GM18502 (cell line): ENCODE measurements around the gene BTBD9.
A peak's percentile ranks its signal among the peaks of the same experiment; 100 is the strongest.
"Not testable (repeated sequence)": the region's sequence is repeated elsewhere in the genome, so short reads cannot be mapped to it uniquely, and the experiment has no call there.

ENCODE experiments used
- ATAC-seq: cut with Tn5 transposase; IDR thresholded peaks from one replicate; pipeline ENCODE4 v1.9.1; 2021; ENCODE audit warnings: mild to moderate bottlenecking; ENCODE audit not compliant: unreplicated experiment, poor library complexity

BTBD9 gene

DNA sequence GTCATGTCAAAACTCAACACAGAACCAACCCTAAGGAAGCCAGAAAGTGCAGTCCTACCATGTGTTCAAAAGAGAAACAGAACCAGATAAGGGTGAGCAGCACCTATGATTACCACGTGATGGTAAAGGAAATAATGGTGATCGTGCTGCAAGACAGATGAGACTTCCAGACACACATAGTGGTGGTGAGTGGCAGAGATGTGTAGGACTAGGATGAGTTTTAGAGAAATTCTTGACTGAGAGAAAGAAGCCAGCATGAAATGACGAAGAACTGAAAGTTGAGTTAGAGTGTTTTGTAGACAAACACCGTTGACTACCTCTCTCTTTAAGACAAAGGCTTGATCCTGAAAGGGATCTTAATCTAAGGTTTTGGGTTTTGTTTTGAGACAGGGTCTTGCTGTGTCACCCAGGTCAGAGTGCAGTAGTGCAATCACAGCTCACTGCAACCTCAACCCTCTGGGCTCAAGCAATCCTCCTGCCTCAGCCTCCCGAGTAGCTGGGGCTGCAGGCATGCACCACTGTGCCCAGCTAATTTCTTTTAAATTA, 10.6 kb upstream of the BTBD9 start:
- ATAC-seq = no peak

DNA sequence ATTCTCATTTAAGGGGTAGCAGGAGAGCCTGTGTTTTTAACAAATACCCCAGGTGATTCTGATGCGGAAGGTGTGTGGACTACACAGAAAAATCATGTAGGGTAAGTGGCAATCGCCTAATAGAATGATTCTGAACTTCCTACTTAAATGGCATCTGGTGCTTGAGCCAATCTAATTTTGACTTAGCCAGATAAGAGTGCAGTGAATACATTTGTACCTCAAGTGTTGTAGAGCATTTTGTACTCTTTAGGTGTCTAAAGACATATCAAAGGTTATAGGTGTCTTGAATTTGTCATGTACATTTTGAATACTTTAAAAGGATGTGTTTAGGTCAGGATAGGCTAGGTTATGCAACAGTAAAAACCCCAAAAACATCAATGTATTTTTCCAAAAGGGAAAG, 10.0 kb upstream of the BTBD9 start:
- ATAC-seq = no peak

DNA sequence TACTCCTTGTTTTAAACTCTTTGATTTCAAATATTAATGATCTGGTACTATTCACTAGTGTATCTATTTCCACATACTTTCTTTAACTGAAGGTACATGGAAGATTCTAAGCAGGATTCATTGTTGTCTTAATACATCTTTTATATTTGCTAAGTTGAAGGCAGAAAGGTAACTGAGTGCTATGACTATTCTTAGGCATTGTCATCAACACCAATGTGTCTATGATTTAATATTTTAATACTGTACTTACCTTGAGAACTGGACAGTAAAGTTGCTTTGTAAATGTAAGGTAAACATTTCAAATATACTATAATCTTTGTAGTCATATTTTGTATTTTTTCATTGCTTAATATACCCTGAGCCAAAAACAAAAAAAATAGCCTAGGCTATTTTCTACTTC, 8.9 kb upstream of the BTBD9 start:
- ATAC-seq = no peak

GRCh38 chr6:38646166-38646878, 6.6 kb upstream of the BTBD9 start:
- ATAC-seq = no peak

GRCh38 chr6:38644951-38645350, 5.2 kb upstream of the BTBD9 start:
- ATAC-seq = no peak

DNA sequence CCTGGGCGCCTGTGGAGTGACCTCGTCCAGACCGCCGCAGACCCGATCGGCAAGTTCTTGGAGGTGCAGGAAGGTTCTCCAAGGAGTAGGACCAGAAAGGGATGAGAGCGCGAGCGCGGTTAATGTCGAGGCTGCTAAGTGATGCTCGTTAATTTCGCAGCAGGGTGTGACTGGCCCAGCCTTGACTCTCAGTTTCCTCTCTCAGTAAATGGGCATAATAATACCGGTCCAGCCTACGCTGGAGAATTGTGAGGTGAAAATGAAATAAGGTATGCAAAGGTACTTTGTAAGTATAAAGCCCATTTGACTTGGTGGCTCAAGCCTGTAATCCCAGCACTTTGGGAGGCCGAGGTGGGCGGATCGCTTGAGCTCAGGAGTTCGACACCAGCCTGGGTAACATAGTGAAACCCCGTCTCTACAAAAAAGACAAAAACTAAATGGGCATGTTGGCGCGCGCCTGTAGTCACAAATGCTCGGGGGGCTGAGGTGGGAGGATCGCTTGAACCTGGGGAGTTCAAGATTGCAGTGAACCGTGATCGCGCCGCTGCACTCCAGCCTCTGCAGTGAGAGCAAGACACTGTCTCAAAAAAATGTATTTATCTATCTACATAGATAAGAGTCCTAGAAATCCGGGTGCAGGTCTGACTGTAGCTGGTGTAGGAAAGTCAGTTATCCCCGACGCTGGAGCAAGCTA, 634 bp upstream of the BTBD9 start:
- ATAC-seq = peak; percentile 23

GRCh38 chr6:38638941-38639497, 710 bp downstream of the BTBD9 start:
- ATAC-seq = peak; percentile 29

DNA sequence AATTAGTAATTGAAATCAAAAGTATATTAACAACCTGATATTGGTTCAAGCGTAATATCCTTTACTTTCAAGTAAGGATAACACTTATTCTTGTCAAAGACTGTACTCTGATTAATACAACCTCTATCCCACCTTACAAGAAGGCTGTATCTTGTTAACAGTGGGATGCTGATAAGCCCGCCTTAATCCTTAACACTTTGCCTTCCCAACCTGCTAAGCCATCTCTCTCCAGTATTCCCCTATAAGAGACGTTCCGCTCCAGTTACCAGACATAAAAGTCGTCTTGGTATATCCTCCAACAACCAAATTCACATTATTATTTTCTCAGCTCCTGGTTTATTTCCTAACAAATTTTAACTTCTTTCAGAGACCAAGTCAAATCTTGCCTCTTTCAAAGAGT, 2.0 kb downstream of the BTBD9 start:
- no peak for ATAC-seq

DNA sequence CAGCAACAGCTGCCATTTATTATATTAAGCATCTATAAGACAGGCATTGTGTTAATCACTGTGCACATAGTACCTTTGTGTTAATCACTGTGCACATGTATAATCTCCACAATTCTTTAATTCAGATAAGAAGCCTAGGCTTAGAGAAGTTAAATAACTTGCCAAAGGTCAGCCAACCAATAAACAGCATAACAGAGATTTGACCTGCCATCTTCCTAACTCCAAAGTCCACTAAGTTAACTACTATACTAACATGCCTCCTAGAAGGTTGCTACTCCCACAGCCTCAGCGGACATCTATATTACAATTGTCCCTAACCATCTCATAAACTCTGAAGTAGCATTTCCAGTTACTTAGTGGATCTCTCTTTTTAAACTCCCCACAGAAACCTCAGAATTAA, 3.7 kb downstream of the BTBD9 start:
- no peak for ATAC-seq

DNA sequence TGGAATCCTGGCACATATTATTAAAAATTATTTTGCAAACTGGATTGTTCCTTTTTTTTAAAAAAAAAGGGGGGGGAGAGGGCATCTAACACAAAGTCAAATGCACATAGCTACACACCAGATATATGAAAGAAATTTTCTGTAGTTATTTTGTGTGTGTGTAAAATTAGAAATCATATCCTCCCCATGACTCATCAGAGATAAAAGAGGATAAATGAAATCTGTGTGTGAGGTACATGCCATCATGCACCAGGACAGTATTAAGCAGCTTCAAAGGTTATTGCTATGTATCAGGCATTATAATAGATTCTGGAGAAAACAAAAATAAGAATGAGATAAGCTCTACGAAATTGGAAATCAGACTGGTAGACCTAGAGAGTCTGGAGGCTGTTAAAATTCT, 5.2 kb downstream of the BTBD9 start:
- ATAC-seq = no peak

DNA sequence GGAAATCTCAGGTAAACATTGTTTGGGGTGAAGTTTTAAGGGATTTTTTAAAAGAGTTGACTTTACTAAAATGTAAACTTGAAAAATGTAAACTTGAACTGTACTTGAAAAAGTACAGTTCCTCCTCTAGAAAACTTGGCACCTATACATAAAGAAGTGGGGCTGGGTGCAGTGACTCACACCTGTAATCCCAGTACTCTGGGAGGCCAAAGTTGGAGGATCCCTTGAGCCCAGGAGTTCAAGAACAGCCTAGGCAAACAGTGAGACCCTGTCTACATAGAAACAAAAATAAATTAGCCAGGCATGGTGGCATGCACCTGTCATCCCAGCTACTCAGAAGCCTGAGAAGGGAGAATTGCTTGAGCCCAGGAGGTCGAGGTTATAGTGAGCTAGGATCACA, 7.2 kb downstream of the BTBD9 start:
- ATAC-seq = no peak

DNA sequence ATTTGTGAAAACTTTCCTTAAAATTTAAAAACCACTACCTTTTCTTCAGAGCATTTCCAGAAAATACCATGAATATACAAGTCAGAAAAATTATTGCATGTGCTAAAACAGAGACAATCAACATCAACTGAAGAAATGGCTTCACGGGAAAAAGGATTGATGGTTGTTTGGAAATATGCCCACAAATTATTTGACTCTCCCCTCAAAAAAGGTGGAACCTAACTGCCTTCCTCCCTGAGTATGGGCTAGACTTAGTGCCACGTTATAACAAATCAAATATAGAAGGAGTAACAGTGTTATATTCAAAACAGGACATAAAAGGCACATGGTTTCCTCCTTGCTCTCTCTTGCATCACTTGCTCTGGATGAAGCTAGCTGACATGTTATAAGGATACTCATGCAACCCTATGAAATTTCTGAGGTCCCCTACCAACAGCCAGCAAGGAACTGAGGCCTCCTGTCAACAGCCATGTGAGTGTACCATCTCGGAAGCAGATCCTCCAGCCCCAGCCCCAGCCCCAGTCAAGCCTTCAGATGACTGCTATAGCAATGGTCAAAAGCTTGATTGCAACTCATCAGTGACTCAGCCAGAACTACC, 8.4 kb downstream of the BTBD9 start:
- ATAC-seq = no peak

- no peak for ATAC-seq
These were observed 14.5 kb downstream of the BTBD9 start for GRCh38 chr6:38625217-38625616.

DNA sequence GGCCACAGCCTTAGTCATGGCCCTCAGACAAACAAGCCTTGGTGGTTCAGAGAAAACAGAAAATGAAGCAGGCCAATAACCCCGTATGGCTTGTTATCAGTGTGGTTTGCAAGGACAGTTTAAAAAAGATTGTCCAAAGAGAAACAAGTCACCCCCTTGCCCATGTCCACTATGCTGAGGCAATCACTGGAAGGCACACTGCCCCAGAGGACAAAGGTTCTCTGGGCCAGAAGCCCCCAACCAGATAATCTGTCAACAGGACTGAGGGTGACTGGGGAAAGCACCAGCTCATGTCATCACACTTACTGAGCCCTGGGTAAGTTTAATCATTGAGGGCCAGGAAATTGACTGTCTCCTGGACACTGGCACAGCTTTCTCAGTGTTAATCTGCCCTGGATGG, 20.4 kb downstream of the BTBD9 start:
- not testable (repeated sequence) for ATAC-seq

GRCh38 chr6:38618301-38618700, 21.4 kb downstream of the BTBD9 start:
- ATAC-seq = not testable (repeated sequence)

DNA sequence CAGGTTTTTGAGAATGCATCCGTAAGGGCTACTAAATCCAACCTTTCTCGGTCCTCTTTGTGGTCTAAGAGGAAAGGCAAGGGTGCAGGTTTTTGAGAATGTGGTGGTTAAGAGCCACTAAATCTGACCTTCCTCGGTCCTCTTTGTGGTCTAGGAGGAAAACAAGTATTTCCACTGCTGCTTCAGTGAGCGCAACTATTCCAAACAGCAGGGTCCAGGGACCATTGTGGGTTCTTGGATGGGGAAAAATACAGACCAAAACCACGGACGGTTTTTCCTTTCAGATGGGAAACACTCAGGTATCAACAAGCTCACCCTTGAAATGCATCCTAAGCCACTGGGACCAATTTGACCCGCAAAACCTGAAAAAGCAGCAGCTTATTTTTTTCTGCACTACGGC, 21.9 kb downstream of the BTBD9 start:
- ATAC-seq = no peak

DNA sequence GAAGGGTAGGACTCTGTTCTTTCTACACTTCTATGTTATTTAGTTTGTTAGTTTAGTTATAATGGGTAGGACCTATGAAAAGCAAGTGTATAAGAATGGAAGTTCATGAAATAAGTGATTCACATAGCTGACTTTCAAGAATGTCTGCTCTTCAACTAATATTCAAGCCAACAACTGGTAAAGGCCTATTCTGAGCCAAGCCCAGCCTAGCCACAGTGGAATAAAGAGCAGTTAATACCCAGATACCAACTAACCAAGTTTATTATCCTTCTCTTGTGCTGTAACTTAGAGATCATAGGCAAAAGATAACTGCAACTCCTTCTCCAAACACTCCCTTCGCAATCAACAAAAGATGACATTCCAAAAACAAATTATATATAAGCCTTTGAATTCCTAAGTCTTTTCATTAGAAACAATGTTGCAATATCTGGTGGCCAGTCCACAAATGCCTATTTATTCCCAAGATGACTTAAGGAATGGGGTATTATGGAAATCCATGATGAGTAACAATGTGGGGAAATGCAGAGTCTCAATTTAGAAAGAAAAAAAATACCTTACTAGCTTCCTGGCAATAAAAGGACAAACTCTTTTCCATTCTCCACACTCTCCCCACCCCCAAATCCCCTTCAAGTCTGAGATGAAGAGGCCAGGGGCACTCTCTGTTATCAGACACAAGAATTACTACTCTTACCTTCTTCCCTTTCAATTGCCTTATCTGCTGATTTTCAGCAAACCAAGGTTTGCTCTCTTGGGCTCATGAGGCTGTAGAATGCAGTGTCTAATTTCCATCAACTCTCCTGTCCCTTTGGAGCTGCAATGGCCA, 27.4 kb downstream of the BTBD9 start:
- ATAC-seq = no peak

DNA sequence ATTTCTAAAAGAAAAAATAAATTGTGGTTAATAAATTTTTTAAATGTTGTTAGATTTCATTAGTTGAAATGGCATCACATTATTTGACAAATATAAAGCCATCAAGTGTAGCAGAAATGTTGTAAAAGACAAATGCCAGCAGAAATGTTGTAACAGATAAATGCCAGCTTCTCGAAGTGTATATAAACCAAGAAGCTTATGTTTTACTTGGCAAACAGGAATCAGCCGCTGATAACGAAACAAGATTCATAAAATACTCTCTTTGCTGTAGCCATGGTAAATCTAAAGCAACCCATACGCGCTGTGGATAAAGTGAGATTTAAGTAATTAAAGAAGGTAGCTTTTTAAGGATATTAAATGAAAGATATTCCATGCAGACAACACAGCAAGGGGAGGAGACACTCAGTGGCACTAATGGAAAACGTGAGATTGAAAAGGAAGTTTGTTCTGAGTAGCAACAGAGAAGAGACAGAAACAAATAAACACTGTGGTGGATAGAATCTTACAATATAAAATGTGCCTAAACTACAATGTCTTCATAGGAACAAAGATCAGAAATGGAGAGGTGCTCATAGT, 29.6 kb downstream of the BTBD9 start:
- no peak for ATAC-seq

- ATAC-seq = no peak
These were observed 35.0 kb downstream of the BTBD9 start for GRCh38 chr6:38604700-38605099.

DNA sequence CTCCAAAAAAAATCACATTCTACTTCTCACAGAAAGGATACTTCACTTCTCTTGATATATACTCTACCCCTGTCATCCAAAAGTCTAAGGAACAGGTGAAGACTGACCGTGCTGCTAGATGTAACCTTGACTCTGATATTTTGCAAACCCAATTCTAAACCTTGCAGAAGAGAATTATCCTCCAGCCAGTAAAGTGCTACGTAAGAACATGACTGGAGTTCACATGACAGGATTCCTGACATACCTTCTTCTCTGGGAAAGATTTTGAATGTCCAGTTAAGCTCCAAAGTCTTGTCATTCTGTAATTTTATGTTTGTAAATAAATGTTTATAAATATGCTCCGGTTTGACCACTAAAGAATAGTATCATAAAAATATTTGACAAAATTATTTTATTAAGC, 35.8 kb downstream of the BTBD9 start:
- no peak for ATAC-seq
